Measurements from ENCODE around the gene CTNNBL1. TPM values are rescaled to one million over a fixed set of nuclear protein-coding genes. Genes with fewer than 3 reads are reported as not detected.

CTNNBL1 gene
- total RNA-seq, 2 donors from 2014 or later = 36.6 to 50.7 TPM

DNA sequence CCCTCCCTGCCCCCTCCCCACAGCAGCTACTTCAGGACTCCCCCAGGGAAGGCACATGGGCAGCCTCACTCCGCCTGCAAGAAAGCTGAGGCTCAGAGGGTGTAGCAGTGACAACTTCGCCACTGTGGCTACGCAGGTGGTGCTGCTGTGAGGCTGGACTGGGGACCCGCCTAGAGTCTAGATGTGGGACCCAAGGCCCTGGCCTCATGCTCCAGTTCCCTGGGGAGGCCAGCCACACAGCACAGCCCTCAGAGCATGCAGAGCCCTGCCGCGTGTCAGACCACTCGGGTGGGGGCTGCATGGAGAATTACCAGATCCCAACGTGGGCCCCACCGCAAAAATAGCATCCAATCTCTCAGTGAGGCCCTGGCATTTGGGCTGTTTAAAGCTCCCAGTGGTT lies 178.3 kb downstream of the CTNNBL1 start:
- Histone ChIP-seq H3K4me3 (no peak overlapping the region), H3K27me3 (no peaks in the 10 kb centered on the region), H3K9me3 (no peaks in the 10 kb centered on the region), H3K4me1 (no peaks in the 10 kb centered on the region), H3K36me3 (no peaks in the 10 kb centered on the region), H3K9ac (ENCODE audit: low read depth in 2 of 2, low read length in 2 of 2) (no peak overlapping the region), H3K27ac (no peak overlapping the region)
- DNase-seq = no peak
- TF ChIP-seq, protein P1, sequence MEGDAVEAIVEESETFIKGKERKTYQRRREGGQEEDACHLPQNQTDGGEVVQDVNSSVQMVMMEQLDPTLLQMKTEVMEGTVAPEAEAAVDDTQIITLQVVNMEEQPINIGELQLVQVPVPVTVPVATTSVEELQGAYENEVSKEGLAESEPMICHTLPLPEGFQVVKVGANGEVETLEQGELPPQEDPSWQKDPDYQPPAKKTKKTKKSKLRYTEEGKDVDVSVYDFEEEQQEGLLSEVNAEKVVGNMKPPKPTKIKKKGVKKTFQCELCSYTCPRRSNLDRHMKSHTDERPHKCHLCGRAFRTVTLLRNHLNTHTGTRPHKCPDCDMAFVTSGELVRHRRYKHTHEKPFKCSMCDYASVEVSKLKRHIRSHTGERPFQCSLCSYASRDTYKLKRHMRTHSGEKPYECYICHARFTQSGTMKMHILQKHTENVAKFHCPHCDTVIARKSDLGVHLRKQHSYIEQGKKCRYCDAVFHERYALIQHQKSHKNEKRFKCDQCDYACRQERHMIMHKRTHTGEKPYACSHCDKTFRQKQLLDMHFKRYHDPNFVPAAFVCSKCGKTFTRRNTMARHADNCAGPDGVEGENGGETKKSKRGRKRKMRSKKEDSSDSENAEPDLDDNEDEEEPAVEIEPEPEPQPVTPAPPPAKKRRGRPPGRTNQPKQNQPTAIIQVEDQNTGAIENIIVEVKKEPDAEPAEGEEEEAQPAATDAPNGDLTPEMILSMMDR (IDR thresholded peaks at IDR 0.05) = no peak
- intact Hi-C loops (cut with DNase I) = no loop called here

DNA sequence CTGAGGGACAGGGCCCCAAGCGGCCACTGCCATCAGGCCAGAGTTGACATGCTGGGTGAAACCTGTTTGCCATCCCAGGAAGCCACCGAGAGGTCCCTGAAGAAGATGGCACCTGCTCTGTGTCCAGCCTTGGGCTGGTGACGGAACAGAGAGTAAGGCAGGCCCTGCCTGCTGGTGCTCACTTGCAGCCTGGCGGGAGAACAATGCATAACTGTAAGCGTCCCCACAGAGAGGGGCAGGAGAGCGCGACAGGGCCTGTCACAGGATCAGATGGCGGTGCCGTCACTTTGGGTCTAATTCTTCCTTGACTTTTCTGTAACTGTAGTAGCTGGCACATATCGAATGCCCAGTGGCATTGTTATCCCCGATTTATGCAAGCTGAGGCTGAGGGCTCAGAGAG lies 180.1 kb downstream of the CTNNBL1 start:
- no peak overlapping the region for H3K4me3 ChIP-seq
- no peaks in the 10 kb centered on the region for H3K27me3 ChIP-seq
- no peak overlapping the region for H3K9ac ChIP-seq (ENCODE audit: low read depth in 2 of 2, low read length in 2 of 2)
- TF ChIP-seq, protein P1 (IDR thresholded peaks at IDR 0.05) = no peak
- H3K27ac ChIP-seq = no peak overlapping the region
- H3K4me1 ChIP-seq = no peaks in the 10 kb centered on the region
- H3K36me3 ChIP-seq = no peaks in the 10 kb centered on the region
- no peak for DNase-seq
- no peaks in the 10 kb centered on the region for H3K9me3 ChIP-seq
- intact Hi-C loops (cut with DNase I) = no loop called here

GRCh38 chr20:37875460-37876175 lies 181.8 kb downstream of the CTNNBL1 start:
- H3K27ac ChIP-seq = no peak overlapping the region
- H3K4me1 ChIP-seq = no peaks in the 10 kb centered on the region
- H3K9ac ChIP-seq (ENCODE audit: low read depth in 2 of 2, low read length in 2 of 2) = no peak overlapping the region
- H3K9me3 ChIP-seq = no peaks in the 10 kb centered on the region
- H3K4me3 ChIP-seq = no peak overlapping the region
- H3K36me3 ChIP-seq = no peaks in the 10 kb centered on the region
- intact Hi-C loops (cut with DNase I) = no loop called here
- no peaks in the 10 kb centered on the region for H3K27me3 ChIP-seq
- TF ChIP-seq, protein P1 (IDR thresholded peaks at IDR 0.05) = no peak
- no peak for DNase-seq

DNA sequence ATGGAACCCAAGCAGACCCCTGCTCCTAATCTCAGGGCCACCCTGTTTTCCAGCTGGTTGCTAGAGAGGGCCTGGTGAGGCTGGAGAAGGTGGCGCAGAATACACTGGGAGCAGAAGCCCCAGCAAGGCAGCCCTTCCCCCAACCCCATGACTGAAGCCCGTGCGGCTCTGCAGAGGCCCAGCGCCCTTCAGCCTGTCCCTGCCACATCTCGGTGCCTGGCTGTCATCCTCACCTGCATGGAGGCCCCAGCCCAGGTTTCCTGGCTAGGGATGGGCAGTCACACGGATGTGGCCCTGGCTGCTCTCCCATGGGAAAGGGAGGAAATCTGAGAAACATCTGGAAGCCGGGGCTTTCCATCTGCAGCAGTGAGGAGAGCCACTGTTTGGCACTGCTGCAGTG lies 183.0 kb downstream of the CTNNBL1 start:
- H3K9ac ChIP-seq (ENCODE audit: low read depth in 2 of 2, low read length in 2 of 2) = no peak overlapping the region
- DNase-seq = no peak
- no peaks in the 10 kb centered on the region for H3K27me3 ChIP-seq
- no peak overlapping the region for H3K4me3 ChIP-seq
- TF ChIP-seq, protein P1 (IDR thresholded peaks at IDR 0.05) = no peak
- intact Hi-C loops (cut with DNase I) = no loop called here
- H3K27ac ChIP-seq = no peak overlapping the region
- no peaks in the 10 kb centered on the region for H3K9me3 ChIP-seq
- H3K36me3 ChIP-seq = no peaks in the 10 kb centered on the region
- H3K4me1 ChIP-seq = no peaks in the 10 kb centered on the region

- Histone ChIP-seq H3K27me3 (no peaks in the 10 kb centered on the region), H3K36me3 (no peaks in the 10 kb centered on the region), H3K4me3 (no peak overlapping the region), H3K4me1 (no peaks in the 10 kb centered on the region), H3K27ac (no peak overlapping the region), H3K9me3 (no peaks in the 10 kb centered on the region), H3K9ac (ENCODE audit: low read depth in 2 of 2, low read length in 2 of 2) (no peak overlapping the region)
- TF ChIP-seq, protein P1 (IDR thresholded peaks at IDR 0.05) = no peak
- DNase-seq = no peak
- intact Hi-C loops (cut with DNase I) = no loop called here
Measured at GRCh38 chr20:37877832-37878772, 184.3 kb downstream of the CTNNBL1 start.

Data from colonic mucosa (tissue), 4 donors.